Raji (cell line): Measurements from ENCODE around the gene GNG7.
A peak's percentile ranks its signal among the peaks of the same experiment; 100 is the strongest.

ENCODE experiments used
- POLR2A ChIP-seq: IDR thresholded peaks from 2 replicates; pipeline ENCODE4 v1.6.1; 2011; ENCODE audit warnings: low read depth, low read length, control low read depth; ENCODE audit not compliant: insufficient read depth

GNG7 gene

DNA sequence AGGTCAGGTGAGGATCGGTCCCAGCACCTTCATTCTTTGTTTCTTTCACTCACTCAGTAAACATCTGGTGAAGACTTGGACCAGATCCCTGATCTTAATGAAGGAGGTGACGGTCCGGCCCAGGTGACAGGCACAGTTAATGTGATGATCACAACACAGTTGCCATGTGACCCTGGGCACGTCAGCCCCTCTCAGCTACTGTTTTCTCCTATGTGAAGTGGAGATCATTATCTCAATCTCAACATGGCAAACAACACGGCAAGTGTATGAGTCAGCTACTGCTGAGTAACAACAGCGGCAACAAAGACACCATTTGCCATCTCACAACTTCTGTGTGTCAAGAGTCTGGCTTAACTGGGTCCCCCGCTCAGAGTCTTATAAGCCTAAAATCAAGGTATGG is 74.6 kb downstream of the GNG7 start:
- no peak for TF ChIP-seq POLR2A

DNA sequence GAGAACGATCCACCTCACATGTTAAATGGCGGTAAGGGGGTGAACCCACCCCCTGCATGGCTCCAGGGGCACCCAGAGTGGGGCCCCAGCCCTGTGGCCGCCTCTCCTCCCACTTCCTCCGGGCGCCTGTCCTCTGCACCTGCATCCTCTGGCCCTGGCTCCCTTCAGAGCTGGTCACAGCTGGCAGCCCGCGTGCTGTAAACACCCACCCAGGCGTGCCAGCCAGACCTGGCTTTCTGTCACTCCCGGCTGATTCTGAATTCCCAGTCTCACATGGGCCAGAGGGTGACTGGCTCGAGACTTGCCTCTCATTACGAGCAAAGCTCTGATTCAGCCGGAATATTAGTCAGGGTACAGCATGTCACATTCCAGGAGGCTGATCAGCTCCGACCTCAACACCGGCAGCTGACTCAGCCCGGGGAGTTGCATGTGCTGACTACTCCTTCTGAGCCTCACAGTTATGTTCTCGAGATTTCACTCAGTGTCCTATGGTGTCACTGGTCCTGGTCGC is 75.1 kb downstream of the GNG7 start:
- TF ChIP-seq POLR2A, result no peak; the same call in 1 of the 2 replicates

DNA sequence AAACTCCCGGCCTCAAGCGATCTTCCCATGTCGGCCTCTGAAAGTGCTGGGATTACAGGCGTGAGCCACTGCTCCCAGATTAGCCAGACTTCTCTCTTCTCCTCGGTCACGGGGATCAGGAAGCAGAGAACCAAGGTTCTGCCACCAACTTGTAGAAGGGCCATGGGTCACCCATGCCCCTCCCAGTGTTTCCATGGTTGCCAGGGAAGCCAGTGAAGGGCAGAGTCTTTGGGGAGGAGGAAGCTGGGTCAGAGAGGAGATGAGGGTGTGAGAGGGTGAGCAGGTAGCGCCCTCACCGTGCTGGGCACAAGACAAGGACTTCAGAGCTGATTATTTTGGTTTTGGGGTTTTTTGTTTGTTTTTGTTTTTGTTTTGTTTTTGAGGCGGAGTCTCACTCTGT is 77.1 kb downstream of the GNG7 start:
- TF ChIP-seq POLR2A, result no peak

DNA sequence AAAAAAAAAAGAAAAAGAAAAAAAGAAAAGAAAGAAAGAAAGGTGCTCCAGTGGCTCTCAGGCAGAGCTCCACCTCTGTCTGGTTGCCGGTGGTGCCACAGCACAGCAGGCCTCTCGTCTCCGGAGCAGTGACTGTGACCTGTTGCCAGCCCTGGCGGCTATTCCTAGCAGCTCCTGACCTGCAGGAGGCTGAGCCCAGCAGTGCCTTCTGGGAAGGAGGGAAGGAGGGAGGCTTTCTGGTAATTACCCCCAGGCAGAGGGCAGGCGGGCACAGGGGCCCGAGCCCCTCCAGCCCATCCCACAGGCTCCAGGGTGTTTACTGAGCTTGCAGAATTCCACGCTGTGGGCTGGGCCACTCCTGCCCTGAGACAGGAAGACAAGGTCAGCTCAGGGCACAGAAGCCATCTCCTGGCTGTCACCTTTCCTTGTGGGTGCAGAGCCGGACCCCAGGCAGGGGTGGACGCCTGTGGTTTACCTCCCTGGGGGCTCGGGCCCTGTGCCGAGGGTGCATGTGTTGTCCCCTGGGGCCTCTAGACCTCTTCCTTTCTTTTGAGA is 77.9 kb downstream of the GNG7 start:
- TF ChIP-seq POLR2A, result no peak

DNA sequence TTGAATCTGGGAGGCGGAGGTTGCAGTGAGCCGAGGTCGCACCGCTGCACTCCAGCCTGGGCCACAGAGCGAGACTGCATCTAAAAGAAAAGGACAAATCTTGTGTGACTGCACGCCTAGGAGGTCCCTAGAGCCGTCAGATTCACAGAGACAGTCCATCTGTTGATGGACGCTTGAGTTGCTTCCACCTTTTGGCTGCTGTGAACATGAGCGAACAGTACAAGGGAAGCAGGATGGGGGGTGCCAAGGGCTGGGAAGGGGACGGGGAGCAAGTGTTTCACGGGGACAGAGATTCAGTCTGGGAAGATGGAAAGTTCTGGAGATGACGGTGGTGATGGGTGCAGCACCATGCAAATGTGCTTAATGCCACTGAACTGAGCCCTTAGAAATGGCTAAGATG is 78.7 kb downstream of the GNG7 start:
- peak; percentile 21; the same call in 1 of the 2 replicates for TF ChIP-seq POLR2A

DNA sequence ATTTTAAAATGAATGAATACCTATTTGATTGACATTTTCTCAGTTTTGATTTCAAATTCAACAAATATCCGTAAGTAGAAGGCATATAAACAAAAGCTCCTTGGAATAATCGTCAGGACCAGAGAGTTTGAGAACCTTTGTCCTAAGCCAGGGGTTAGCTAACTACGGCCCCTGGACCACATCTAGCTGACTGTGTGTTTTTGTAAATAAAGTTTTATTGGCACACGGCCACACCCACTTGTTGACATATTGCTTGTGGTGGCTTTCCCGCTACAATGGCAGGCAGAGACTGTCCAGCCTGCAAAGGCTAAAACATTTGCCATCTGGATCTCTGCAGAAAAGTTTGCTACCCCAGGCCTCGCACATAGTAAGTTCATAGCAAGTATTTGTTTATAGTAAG is 83.4 kb downstream of the GNG7 start:
- no peak for TF ChIP-seq POLR2A

DNA sequence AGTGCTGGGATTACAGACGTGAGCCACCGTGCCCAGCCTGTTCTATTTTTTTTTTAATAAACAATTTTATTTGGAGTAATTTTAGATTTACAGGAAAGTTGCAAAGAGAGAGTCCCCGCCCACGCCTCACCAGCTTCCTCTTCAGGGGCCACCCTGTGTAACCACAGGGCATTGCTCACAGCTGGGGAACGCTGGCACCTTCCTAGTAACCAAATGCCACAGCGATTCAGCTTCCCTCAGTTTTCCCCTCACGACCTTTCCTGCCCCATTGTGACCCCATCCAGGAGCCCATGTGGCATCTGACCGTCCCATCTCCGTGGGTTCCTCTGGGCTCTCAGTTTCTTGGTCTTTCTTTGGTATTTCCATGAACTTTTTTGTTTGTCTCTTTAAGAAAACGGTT is 83.9 kb downstream of the GNG7 start:
- no peak for TF ChIP-seq POLR2A

DNA sequence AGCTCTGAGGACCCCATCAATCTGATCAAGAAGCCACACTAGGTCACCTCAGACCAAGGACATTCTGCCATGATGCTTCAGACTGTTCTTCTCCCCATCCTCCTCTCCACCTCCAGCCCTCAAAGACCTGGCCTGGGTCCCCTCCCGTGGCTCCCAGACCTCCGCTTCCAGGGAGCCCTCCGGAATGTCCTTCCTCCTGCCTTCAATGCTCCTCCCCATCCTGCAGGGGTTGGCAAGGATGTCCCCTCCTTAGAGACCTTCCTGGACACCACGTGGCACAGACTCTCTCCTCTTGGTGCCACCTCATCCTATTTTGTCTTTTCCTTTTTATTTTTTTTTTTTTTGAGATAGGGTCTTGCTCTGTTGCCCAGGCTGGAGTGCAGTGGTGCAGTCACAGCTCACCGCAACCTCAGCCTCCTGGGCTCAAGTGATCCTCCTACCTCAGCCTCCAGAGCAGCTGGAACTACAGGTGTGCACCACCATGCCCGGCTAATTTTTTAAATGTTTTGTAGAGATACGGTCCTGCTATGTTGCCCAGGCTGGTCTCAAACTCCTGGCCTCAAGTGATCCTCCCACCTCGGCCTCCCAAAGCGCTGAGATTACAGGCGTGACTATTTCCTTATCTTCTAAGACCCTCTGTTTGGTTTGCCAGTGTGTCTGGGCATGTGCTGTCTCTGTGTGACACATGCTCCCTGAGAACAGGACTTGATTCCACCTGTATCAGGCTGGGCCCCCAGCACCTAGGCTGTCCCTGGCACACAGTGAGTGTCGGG is 84.9 kb downstream of the GNG7 start:
- TF ChIP-seq POLR2A, result no peak

DNA sequence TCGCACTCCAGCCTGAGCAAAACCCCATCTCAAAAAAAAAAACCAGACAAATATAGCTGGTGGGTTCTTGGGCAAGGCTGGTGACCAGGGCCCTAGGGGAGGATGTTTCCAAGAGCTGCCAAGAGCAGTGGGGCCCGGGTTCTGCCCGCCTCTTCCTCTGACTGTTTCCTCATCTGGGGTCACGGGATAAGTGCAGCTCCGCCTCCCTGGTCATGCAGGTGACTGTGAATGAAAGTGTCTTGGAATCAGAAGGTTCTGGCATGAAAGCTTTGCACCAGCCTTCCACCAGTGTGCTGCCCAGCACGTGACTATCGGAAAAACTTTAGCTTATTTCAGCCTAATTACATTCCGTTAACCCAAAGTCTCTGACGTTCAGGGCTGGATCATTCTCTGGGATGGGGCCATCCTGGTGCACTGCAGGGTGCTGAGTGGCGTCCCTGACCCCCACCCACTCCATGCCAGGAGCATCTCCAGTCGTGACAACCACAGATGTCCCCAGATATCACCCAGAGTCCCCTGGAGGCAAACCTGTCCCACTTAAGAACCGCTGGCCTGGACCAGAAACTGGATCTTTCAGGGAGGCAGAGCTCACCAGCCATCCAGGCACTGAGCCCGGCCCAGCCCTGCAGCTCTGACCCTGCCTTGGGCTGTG is 85.6 kb downstream of the GNG7 start:
- no peak for TF ChIP-seq POLR2A

DNA sequence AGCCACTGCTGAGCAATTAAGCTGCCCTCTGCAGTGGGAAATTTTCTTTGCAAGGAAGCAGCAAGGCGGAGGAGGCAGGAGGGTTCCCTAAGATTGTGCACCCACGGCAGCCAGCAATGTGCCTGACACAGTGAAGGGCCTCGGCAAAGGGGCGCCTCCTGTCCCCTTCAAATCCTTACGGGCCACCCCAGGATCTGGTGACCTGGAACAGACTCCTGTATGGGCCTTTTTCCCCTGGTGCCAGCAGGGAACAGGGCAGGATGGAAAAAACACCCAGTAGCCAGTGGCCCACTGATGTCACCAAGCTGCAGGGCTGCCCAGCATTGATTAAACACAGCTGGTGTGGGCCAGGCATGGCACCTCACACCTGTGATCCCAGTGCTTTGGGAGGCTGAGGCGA is 86.7 kb downstream of the GNG7 start:
- no peak for TF ChIP-seq POLR2A

DNA sequence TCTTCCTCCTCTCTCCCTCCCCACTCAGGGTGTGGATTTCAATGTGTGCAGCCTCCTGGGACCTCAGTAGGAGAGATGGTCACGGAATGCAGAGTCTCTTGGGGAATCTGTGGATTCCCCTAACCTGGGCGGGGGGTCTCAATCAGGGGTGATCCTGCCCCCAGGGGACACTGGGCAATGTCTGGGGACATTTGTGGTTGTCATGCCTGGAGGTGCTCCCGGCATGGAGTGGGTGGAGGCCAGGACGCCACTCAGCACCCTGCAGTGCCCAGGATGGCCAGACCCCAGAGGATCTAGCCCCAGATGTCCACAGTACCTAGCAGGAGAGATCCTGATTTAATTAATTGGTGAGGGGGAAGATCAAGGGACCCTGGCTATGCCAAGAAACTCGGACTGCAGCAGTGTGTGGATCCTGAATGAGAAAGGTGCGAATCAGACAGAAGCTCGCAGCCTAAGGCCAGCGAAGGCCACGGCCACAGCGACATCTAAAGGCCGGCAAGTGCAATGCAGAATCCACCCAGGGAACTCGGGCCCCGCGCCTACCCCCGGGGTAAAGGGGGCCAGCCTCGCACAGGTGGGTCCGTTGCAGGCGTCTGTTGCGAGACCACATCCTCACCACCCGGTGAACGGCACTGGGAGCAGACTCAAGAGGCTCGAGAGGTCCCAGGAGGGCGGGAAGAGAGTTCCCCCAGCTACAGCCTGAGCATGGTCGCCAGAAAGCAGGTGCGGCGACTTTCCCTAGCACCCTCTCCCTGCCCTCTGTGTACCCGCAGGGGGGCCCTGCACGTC is 88.8 kb downstream of the GNG7 start:
- TF ChIP-seq POLR2A, result no peak

DNA sequence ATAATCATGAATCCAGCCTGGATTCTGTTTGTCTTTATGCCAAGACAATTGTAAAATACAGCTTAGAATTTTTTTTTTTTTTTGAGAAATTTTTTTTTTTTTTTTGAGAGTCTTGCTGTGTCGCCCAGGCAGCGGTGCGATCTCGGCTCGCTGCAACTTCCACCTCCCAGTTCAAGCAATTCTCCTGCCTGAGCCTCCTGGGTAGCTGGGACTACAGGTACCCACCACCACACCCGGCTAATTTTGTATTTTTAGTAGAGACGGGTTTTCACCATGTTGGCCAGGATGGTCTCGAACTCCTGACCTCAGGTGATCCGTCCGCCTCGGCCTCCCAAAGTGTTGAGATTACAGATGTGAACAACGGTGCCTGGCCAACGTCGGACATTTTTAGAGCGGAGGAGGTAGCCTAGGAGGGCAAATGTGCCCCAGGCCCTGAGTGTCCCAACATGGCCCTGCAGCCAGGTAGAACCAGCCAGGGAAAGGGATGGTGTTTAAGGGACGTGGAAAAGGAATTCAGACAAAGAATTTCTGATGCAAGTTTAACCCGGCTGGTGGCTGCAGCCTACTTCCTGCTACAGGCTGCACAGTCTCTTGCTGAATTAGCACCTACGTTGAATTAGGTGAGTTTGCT is 89.8 kb downstream of the GNG7 start:
- TF ChIP-seq POLR2A, result no peak

DNA sequence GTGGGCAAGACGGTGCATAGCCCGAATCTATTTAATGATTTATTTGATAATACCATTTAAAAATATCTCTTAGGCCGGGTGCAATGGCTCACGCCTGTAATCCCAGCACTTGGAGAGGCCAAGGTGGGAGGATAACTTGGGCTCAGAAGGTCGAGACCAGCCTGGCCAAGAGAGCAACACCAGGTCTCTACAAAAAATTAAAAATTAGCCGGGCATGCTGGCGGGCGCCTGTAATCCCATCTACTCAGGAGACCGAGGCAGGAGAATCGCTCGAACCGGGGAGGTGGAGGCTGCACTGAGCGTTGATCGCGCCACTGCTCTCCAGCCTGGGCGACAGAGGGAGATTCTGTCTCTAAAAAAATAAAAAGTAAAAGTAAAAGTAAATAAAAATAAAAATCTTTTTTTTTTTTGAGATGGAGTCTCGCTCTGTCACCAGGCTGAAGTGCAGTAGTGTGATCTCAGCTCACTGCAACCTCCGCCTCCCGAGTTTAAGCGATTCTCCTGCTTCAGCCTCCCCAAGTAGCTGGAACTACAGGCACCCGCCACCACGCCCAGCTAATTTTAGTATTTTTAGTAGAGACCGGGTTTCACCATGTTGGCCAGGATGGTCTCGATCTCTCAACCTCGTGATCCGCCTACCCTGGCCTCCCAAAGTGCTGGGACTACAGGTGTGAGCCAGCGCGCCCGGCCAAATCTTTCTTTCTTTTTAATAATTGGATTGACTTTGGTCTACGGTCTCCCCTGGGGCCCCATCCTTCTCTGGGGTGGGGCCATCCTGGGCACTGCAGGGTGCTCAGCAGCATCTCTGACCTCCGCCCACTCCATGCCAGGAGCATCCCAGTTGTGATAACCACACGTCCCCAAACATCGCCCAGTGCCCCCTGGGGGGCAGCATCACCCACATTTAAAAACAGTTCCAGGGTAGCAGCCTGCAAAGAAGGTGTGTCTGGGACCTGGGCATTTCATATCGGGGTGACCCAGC is 90.7 kb downstream of the GNG7 start:
- no peak for TF ChIP-seq POLR2A
